Measurements from ENCODE around the gene CLCN2.

GRCh38 chr3:184333190-184333589 lies 28.2 kb downstream of the CLCN2 start:
- TF ChIP-seq CTCF (IDR thresholded peaks at IDR 0.05) (no peak), POLR2A (IDR thresholded peaks at IDR 0.05) (no peak)

Measured in adrenal gland (tissue), 5 donors.